DND-41 (cell line): ENCODE results near the gene PLXNA4.

Experiments
- ATAC-seq: fragments of 200-7000 bp; cut with Tn5 transposase; 3 replicates; pipeline ENCODE4 v1.9.1; 2021; ENCODE audit warnings: low read depth; ENCODE audit not compliant: insufficient read depth
- DNase-seq: peaks from one replicate; pipeline ENCODE4 v3.0.0-alpha.2; 2020
- H2AFZ ChIP-seq: 2 replicates; pipeline ENCODE4 v1.6.0; 2012; ENCODE audit warnings: low read depth, low read length
- H3K27ac ChIP-seq: 2 replicates; pipeline ENCODE4 v1.5.1; 2012; ENCODE audit warnings: low read length, inconsistent platforms
- H3K27me3 ChIP-seq: fragments of 200-600 bp; sonication (generic); 2 replicates; pipeline ENCODE4 v1.6.0; 2012; ENCODE audit warnings: low read length, mild to moderate bottlenecking, inconsistent platforms; ENCODE audit not compliant: insufficient read depth, poor library complexity
- H3K36me3 ChIP-seq: 2 replicates; pipeline ENCODE4 v1.5.1; 2012; ENCODE audit warnings: low read length, inconsistent platforms; ENCODE audit not compliant: insufficient read depth
- H3K4me1 ChIP-seq: 2 replicates; pipeline ENCODE4 v1.5.1; 2012; ENCODE audit warnings: mild to moderate bottlenecking, low read length; ENCODE audit not compliant: insufficient read depth
- H3K4me2 ChIP-seq: 2 replicates; pipeline ENCODE4 v1.6.0; 2012; ENCODE audit warnings: mild to moderate bottlenecking, moderate library complexity, low read length, inconsistent platforms; ENCODE audit not compliant: insufficient read depth
- H3K4me3 ChIP-seq, 2 experiments: fragments of 200-600 bp in 1 of 2; shearing (Covaris generic) in 1 of 2; 2 replicates each; pipeline ENCODE4 v1.5.1; 2012 to 2016; ENCODE audit warnings: inconsistent platforms in 2 of 2, low read length in 2 of 2, mild to moderate bottlenecking in 2 of 2, low read depth in 1 of 2, moderate library complexity in 1 of 2
- H3K79me2 ChIP-seq: 2 replicates; pipeline ENCODE4 v1.6.0; 2012; ENCODE audit warnings: low read length, inconsistent platforms; ENCODE audit not compliant: insufficient read depth
- H3K9ac ChIP-seq: 2 replicates; pipeline ENCODE4 v1.6.0; 2012; ENCODE audit warnings: low read depth, mild to moderate bottlenecking, inconsistent platforms, low read length, moderate library complexity
- H3K9me3 ChIP-seq: 2 replicates; pipeline ENCODE4 v1.5.1; 2012; ENCODE audit warnings: low read length, moderate library complexity, mild to moderate bottlenecking, inconsistent platforms; ENCODE audit not compliant: insufficient read depth, severe bottlenecking
- H4K20me1 ChIP-seq: 2 replicates; pipeline ENCODE4 v1.6.0; 2012; ENCODE audit warnings: low read length; ENCODE audit not compliant: insufficient read depth
- CTCF ChIP-seq: IDR thresholded peaks from 2 replicates; pipeline ENCODE4 v1.5.1; 2012; ENCODE audit warnings: borderline replicate concordance, low read length, moderate library complexity, mild to moderate bottlenecking; ENCODE audit not compliant: poor library complexity, severe bottlenecking; ENCODE audit errors: extremely low read depth
- EZH2 ChIP-seq: IDR thresholded peaks from 3 replicates; pipeline ENCODE4 v1.6.1; 2012; ENCODE audit warnings: borderline replicate concordance, low read depth, mild to moderate bottlenecking, moderate library complexity, low read length, inconsistent platforms; ENCODE audit not compliant: severe bottlenecking

The PLXNA4 gene

GRCh38 chr7:132254455-132254854, 321.8 kb downstream of the PLXNA4 start:
- Histone ChIP-seq H4K20me1 (no peaks in the 10 kb centered on the region), H3K9ac (no peak overlapping the region), H3K79me2 (no peaks in the 10 kb centered on the region), H3K36me3 (no peaks in the 10 kb centered on the region), H3K27ac (no peak overlapping the region), H3K4me2 (no peak overlapping the region), H3K4me1 (no peaks in the 10 kb centered on the region), H3K27me3 (peaks cover 4% of the 10 kb centered on the region), H3K9me3 (no peaks in the 10 kb centered on the region), H2AFZ (no peak overlapping the region), H3K4me3 (no peak overlapping the region)
- no peak for DNase-seq
- no peak for ATAC-seq
- no peak for TF ChIP-seq EZH2
- no peak for TF ChIP-seq CTCF

- H4K20me1 ChIP-seq: no peaks in the 10 kb centered on the region
- H3K79me2 ChIP-seq: no peaks in the 10 kb centered on the region
- H3K36me3 ChIP-seq: no peaks in the 10 kb centered on the region
- no peak overlapping the region for H3K4me3 ChIP-seq
- H2AFZ ChIP-seq: no peak overlapping the region
- TF ChIP-seq EZH2 (no peak), CTCF (no peak)
- H3K9ac ChIP-seq: no peak overlapping the region
- no peak overlapping the region for H3K4me2 ChIP-seq
- DNase-seq (no peak), ATAC-seq (no peak)
- peaks cover 10% of the 10 kb centered on the region for H3K27me3 ChIP-seq
- H3K9me3 ChIP-seq: no peaks in the 10 kb centered on the region
- no peak overlapping the region for H3K27ac ChIP-seq
- no peaks in the 10 kb centered on the region for H3K4me1 ChIP-seq
These were observed 323.5 kb downstream of the PLXNA4 start for GRCh38 chr7:132252793-132253100.

- Histone ChIP-seq H3K36me3 (no peaks in the 10 kb centered on the region), H3K4me3 (no peak overlapping the region), H3K4me1 (no peaks in the 10 kb centered on the region), H3K9ac (no peak overlapping the region), H3K27me3 (peaks cover 11% of the 10 kb centered on the region), H3K79me2 (no peaks in the 10 kb centered on the region), H3K9me3 (no peaks in the 10 kb centered on the region), H4K20me1 (no peaks in the 10 kb centered on the region), H3K27ac (no peak overlapping the region), H3K4me2 (no peak overlapping the region), H2AFZ (no peak overlapping the region)
- ATAC-seq (no peak), DNase-seq (no peak)
- TF ChIP-seq EZH2 (no peak), CTCF (no peak)
These were observed 325.0 kb downstream of the PLXNA4 start for GRCh38 chr7:132251327-132251659.
